Measurements from ENCODE around the gene LMF2. TPM values are rescaled to one million over a fixed set of nuclear protein-coding genes. Genes with fewer than 3 reads are reported as not detected.

LMF2 gene
- total and polyA plus RNA-seq, 2 of the 8 experiments (the other 6 are each of a cell fraction or from before 2014, with no cell fraction given) = 34.3 to 62.9 TPM

- no peak for TF ChIP-seq CHD7 (IDR thresholded peaks at IDR 0.05; ENCODE audit: insufficient replicate concordance, low read length)
These were observed 2.9 kb downstream of the LMF2 start (continued) for GRCh38 chr22:50504369-50505211.

All from H1 (cell line).